Stimulated activated CD4-positive, alpha-beta T cell treated with anti-CD3 and anti-CD28 coated beads, TNF-alpha, amount 100 ng/mL, for 1 hour (primary cell): ENCODE data around the gene IAH1.
A peak's percentile ranks its signal among the peaks of the same experiment; 100 is the strongest.
"Not testable (repeated sequence)": the region's sequence is repeated elsewhere in the genome, so short reads cannot be mapped to it uniquely, and the experiment has no call there.

Source experiments
- DNase-seq, 3 donors: peaks; one replicate each; pipeline ENCODE4 v3.0.0-alpha.2; 2020; ENCODE audit warnings: low read depth in 3 of 3, low spot score in 1 of 3

The IAH1 gene

DNA sequence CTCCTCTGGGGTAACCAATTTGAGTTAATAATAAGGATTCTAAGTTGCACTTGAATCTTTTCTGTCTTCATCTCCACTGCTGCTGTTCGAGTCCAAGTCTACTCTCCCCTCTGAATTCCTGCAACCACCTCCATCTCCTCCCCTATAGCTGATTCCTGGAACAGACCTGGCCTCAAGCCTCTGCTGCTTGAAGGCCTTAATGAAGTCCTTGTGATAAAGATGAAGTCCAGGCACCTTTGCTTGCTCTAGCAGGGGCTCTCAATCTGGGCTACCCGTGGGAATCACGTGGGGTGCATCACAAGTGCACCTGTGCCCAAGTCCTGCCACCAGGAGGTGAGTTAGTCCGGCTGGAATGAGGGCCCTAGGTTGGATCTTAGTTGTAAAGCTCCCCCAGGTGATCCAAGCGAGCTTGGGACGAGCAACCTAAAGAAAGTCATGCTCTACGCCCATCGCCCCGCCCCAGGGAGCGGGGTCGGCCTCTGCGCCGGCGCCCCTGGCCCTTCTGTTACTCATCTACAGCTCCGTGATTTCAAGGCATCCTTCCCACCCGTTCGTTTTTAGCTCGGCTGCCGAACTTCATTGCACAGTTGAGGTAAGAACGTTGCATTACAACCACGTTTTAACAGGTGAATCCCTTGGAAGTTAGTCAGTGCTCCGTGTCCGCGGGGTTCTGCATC is 905 bp upstream of the IAH1 start:
- DNase-seq = no peak

GRCh38 chr2:9473985-9474360 is 378 bp upstream of the IAH1 start:
- DNase-seq = peak; percentile 27 to 37 (median 30)

DNA sequence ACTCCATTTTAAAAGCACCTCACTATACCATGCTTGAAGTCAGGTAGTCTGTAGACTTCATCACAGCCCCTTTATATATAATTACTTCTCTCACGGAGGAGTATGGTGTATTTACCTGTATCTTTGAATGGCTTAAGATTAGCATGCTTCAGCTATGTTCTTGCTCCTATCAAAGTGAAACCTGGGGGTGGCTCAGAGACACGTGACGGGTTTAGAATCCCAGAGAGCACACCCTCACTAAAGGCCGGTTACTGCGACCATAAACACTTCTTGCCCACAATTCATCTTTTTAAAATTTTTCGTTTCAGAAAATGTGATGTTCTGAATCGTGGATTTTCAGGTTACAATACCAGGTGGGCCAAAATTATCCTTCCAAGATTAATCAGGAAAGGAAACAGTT is 3.6 kb downstream of the IAH1 start:
- DNase-seq = no peak

DNA sequence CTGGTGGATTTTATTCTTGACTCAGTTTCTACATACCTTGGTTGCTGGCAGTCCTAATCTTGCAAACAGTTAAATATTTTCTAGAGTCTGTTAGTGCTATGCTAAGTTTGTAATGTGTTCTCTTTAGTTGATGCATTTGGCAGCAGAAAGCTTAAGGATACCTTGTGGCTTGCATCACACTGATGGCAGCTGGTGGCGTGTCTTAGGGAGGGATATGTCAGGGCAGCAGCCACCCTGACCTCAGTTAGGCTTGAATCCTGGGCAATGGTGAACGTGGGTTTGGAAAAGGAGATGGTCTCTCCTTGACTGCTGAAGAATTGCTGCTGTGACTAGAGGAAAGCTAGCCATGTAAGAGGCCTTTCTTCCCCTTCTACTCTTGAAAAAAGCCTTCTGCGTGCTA is 4.2 kb downstream of the IAH1 start:
- DNase-seq = no peak

- no peak for DNase-seq
Observed at GRCh38 chr2:9480157-9480556, 5.8 kb downstream of the IAH1 start.

DNA sequence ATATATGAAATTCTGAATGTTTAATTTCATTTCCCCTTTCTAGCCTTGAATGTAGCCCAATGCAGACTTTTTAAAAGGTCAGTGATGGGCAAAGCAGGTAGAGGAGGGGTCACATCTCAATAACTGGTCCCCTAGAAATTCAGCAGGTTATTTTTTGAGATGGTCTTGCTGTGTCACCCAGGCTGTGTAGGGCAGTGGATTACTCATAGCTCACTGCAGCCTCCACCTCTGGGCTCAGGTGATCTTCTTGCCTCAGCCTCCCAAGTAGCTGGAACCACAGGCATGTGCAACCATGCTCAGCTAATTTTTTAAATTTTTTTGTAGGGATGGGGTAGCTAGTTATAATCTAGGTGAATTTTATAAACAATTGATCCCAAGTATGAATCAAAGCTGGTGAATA is 8.8 kb downstream of the IAH1 start:
- DNase-seq = no peak

- DNase-seq = no peak
Observed at GRCh38 chr2:9484533-9484932, 10.2 kb downstream of the IAH1 start.

DNA sequence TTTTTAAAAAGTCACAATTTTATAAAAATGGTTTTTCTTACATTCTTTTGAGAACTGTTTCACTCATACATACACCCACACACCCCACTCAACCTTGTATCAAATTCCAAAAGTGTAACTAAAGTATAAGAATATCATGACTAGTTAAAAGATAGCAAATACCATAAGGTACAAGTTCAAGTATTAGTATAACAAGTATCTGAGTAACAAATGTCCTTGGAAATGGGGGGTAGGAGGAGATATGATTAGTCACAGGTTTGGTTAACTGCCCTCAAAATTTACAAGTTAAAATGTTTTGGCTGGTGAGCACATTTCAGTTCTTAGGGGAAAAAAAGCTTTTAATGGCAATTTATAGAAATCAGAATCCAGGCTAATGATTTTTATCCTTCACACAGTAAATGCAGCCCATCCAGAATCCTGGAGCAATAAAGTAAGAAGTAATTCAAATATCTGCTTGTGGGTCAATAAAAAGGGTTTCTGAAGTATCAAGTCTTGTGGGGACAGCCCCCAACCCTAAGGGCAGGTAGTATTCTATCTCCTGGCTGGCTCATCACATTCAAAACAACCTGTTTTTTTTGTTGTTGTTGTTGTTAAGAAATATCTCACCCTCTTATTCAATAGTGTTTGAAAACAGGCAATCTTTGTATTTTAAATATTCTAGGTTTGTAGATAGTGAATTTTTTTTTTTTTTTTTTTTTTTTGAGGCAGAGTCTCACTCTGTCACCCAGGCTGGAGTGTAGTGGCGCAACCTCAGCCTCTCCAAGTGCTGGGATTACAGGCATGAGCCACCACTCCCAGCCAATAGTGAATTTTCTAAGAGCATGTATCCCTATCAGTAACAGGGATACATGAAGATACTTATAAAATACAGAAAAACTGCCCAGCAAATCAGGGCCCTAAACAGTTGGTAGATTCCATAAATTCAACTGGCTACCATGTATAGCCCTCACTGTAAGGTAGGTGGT is 14.5 kb downstream of the IAH1 start:
- DNase-seq = no peak

DNA sequence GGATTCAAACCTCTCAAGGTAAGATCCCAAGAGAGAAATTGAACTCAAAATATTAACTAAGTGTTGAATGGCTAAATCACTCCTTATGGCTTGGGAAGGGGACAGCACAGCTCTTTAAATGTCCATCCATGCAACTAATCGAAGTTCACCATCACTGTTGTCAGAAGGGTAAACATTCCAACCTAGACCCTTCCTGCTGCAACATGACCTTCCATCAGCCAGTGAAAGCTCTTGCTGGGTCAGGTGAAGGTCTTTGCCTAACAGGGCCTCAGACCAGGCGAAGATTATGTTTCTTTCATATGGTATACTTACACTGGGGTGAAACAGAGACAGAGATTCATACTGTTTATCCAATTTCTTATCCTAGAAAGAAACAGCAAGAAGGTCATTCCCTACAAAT is 16.4 kb downstream of the IAH1 start:
- DNase-seq = no peak

- no peak for DNase-seq
Observed at GRCh38 chr2:9492927-9493326, 18.6 kb downstream of the IAH1 start.

GRCh38 chr2:9493478-9493877 is 19.1 kb downstream of the IAH1 start:
- no peak for DNase-seq

GRCh38 chr2:9494081-9494480 is 19.7 kb downstream of the IAH1 start:
- DNase-seq = no peak

GRCh38 chr2:9497017-9497416 is 22.7 kb downstream of the IAH1 start:
- no peak for DNase-seq

- no peak for DNase-seq
Observed at GRCh38 chr2:9498210-9498609, 23.9 kb downstream of the IAH1 start.

DNA sequence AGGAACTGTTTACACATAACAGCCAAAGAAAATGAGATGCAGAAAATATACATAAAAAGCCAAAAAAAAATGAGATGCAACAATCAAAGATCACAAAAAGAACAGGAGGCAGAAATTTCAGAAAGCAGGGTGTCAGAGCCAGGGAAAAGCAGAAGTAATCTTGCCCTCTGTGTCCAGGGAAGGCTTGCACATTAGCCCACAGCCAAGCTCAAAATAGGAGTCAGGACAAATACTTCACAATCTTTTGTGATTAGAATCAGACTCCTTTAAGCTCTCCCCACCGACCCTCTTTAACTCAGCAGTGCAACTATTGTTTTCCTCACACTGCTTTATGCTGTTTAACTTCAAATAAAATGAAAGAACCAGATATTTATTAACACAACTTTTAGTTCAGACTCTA is 34.6 kb downstream of the IAH1 start:
- DNase-seq = no peak

DNA sequence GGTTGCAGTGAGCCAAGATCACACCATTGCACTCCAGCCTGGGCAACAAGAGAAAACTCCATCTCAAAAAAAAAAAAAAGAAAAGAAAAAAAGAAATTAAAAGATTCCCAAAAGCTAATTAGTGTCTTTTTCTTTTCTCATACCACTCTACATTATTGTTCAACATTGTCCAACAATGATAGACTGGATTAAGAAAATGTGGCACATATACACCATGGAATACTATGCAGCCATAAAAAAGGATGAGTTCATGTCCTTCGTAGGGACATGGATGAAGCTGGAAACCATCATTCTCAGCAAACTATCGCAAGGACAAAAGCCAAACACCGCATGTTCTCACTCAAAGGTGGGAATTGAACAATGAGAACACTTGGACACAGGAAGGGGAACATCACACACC is 39.6 kb downstream of the IAH1 start:
- DNase-seq = not testable (repeated sequence)

DNA sequence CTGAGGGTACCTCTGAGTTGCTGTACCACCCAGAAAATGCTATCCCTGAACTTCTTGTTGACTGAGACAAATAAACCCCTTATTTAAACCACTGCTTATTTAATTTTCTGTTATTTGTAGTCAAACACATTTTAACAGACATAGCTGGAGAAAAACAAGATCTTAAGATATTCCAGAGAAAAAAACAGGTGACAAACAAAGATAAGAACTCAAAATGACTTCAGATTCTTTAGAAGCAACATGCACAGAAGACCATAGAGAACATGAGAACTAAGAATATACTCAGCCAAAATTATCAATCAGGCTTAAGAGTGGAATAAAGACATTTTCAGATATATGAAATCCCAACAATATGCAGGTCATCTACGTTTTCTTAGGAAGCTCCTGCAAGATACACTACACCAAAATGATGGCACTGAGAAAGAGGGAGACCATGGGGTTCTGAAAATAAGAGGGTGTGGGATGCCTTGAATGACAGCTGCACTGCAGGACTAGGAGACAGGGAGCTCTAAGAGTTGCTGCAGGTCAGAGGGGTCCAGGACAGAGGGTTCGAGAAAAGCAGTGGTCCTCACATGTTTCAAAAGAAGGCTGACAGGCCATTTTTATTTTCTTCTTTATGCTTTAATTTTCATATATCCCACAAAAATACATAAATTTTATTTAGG is 42.9 kb downstream of the IAH1 start:
- no peak for DNase-seq

DNA sequence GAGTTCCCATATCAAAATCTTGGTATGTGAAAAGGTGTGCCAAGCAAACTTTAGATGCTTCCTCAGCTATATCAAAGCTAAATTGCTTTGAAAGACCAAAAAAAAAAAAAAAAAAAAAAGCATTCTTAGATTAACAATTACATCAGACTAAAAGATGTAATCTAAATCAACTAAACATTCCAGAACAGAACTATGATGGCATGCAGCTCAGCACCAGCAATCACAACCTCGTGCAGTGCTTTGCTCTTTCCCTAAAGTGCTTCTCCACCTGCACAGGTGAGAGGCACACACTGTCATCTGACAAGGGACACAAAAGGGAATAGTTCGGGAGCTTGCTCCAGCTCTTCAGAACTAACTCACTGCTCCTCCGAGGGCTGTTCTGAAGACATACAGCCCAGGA is 43.8 kb downstream of the IAH1 start:
- no peak for DNase-seq

GRCh38 chr2:9518780-9519179 is 44.4 kb downstream of the IAH1 start:
- no peak for DNase-seq

DNA sequence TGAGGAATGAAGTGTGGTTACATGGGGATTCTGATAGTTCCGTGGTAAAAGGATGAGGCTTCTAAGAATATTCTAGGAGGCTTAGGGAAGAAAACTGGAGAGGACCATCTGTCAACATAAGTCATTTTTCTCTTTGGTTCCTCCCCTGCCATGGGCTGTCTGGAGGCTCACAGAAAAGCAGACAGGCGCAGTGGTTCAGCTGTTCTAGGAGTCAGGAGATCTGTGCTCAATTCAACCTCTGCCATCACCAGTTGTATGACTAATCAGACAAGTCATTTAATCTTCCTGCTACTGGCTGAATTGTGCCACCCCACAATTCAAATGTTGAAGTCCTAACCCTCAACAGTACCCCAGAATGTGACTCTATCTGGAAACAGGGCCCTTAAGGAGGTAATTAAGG is 44.9 kb downstream of the IAH1 start:
- DNase-seq = no peak

DNA sequence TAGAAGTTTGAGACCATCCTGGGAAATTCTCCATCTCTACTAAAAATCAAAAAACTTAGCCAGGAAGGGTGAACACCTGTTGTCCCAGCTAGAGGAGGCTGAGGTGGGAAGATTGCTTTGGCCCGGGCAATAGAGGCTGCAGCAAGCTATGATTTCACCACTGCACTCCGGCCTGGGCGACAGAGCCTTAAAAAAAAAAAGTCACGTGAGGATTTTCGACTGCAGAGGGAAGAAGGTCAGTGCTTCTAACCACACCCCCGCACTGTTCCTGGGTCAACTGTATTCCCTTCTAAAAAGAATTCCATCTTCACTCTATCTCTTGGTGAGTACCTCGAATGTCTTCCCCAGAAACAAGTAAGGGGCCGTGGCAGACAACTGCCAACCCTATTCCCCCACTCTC is 49.9 kb downstream of the IAH1 start:
- DNase-seq = no peak

DNA sequence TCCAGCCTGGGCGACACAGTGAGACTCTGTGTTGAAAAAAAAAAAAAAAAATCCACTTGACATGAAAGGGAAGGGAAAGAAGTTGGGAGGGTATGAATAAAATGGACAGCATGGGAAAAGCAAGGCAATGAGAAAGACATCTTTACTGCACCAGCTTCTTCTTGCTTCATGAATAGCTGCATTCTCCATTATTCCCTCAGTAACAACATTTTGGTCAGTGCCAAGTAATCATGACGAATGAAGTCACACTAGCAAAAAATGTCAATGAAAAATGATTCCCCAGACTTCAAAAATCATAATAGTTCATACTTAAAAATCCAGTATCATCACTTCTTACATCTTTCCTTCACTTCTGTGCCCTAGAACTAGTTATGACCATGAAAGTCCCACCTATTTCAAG is 50.9 kb downstream of the IAH1 start:
- DNase-seq = no peak
